HG03520 (cell line): ENCODE results near the gene IGF1R.

Experiments
- ATAC-seq: cut with Tn5 transposase; IDR thresholded peaks from one replicate; pipeline ENCODE4 v1.9.1; 2021; ENCODE audit warnings: mild to moderate bottlenecking, moderate library complexity; ENCODE audit not compliant: unreplicated experiment

The IGF1R gene

GRCh38 chr15:98878172-98878571, 229.8 kb downstream of the IGF1R start:
- ATAC-seq: no peak

GRCh38 chr15:98878862-98879261, 230.5 kb downstream of the IGF1R start:
- no peak for ATAC-seq

- no peak for ATAC-seq
Measured at GRCh38 chr15:98881526-98882520, 233.5 kb downstream of the IGF1R start.

- no peak for ATAC-seq
Measured at GRCh38 chr15:98883478-98883877, 235.1 kb downstream of the IGF1R start.

- no peak for ATAC-seq
Measured at GRCh38 chr15:98884894-98885293, 236.6 kb downstream of the IGF1R start.

GRCh38 chr15:98887976-98888375, 239.6 kb downstream of the IGF1R start:
- ATAC-seq: no peak

- ATAC-seq: no peak
Measured at GRCh38 chr15:98888820-98889479, 240.6 kb downstream of the IGF1R start.

GRCh38 chr15:98889930-98890695, 241.8 kb downstream of the IGF1R start:
- no peak for ATAC-seq

- ATAC-seq: no peak
Measured at GRCh38 chr15:98891301-98891700, 243.0 kb downstream of the IGF1R start.

GRCh38 chr15:98893401-98893800, 245.1 kb downstream of the IGF1R start:
- ATAC-seq: no peak

- ATAC-seq: no peak
Measured at GRCh38 chr15:98894312-98894711, 246.0 kb downstream of the IGF1R start.

GRCh38 chr15:98896002-98896721, 247.8 kb downstream of the IGF1R start:
- no peak for ATAC-seq

- ATAC-seq: no peak
Measured at GRCh38 chr15:98896802-98897732, 248.7 kb downstream of the IGF1R start.

GRCh38 chr15:98898122-98898521, 249.8 kb downstream of the IGF1R start:
- ATAC-seq: no peak

- ATAC-seq: no peak
Measured at GRCh38 chr15:98899272-98900021, 251.1 kb downstream of the IGF1R start.

GRCh38 chr15:98900356-98900755, 252.0 kb downstream of the IGF1R start:
- ATAC-seq: no peak

- no peak for ATAC-seq
Measured at GRCh38 chr15:98901434-98902072, 253.2 kb downstream of the IGF1R start.

GRCh38 chr15:98902931-98903330, 254.6 kb downstream of the IGF1R start:
- no peak for ATAC-seq
